ENCODE data around the gene CHRNA7. TPM values are rescaled to one million over a fixed set of nuclear protein-coding genes. Genes with fewer than 3 reads are reported as not detected.
"Not testable (repeated sequence)": the region's sequence is repeated elsewhere in the genome, so short reads cannot be mapped to it uniquely, and the experiment has no call there.

The CHRNA7 gene
- total RNA-seq, 4 donors from 2014 or later: 0.20 to 10.2 (median 4.2) TPM

DNA sequence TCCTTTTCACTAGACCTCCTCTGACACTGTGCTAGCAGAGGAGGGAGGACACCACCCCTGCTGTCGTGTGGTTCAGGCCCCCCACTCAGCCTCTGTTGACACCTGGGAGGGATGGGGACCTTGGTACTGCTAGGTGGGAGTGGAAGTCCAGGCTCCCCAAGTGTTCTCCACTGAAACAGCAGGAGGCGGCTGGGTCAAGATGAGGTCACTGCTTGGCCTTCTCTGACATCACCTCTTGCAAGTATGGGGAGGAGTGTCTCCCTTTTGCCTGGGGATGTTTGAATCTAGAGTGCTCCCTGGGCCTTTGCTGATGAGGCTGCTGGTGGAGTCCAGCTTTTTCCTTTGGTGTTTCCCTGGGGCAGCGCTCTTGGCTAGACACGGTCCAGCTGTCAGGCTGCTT lies 101.5 kb downstream of the CHRNA7 start:
- Histone ChIP-seq H3K4me3 (no peak overlapping the region), H3K36me3 (no peaks in the 10 kb centered on the region), H3K9me3 (no peaks in the 10 kb centered on the region), H3K4me1 (no peaks in the 10 kb centered on the region), H3K27ac (no peak overlapping the region), H3K27me3 (no peaks in the 10 kb centered on the region)
- 94 to 100% methylated on average over 1 to 4 of the region's 4 CpGs for WGBS, 2 donors (ENCODE audit: low coverage in 1 of 2)
- in situ Hi-C loops (cut with MboI; ENCODE audit: low pct_ligation_motif_present in 1 of 4, low pct_unique_long_range_greater_than_20kb in 1 of 4, low sequenced_read_pairs in 3 of 4): loop anchor here in 1 of 4 donors (10.0 kb wide), 1 partner anchor 57 kb away; no protein-coding TSS in a partner anchor
- DNase-seq: no peak
- TF ChIP-seq POLR2AphosphoS5 (IDR thresholded peaks at IDR 0.05): no peak
- TF ChIP-seq, protein P1, sequence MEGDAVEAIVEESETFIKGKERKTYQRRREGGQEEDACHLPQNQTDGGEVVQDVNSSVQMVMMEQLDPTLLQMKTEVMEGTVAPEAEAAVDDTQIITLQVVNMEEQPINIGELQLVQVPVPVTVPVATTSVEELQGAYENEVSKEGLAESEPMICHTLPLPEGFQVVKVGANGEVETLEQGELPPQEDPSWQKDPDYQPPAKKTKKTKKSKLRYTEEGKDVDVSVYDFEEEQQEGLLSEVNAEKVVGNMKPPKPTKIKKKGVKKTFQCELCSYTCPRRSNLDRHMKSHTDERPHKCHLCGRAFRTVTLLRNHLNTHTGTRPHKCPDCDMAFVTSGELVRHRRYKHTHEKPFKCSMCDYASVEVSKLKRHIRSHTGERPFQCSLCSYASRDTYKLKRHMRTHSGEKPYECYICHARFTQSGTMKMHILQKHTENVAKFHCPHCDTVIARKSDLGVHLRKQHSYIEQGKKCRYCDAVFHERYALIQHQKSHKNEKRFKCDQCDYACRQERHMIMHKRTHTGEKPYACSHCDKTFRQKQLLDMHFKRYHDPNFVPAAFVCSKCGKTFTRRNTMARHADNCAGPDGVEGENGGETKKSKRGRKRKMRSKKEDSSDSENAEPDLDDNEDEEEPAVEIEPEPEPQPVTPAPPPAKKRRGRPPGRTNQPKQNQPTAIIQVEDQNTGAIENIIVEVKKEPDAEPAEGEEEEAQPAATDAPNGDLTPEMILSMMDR (IDR thresholded peaks at IDR 0.05): no peak
- intact Hi-C loops (cut with DNase I; ENCODE audit: low total_unique reads): no loop called here

DNA sequence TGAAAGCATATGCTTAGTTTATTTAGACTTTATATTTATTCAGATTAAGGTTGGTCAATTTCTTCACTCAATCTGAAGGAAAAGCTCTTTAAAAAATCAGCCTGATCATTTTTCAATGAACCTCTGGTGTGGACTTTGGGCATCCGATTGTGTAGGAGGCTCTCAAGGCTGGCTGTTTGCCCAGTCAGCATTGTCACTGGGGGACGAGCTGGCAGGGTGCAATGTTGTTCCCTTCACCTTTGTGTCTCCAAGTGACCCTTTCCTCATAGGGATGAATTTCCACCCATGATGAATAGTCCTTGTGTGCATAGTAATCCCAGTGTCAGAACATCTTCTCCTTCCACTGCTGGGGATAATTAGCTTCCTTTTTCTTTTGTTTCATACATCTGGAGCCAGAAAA lies 102.5 kb downstream of the CHRNA7 start:
- TF ChIP-seq, protein P1 (IDR thresholded peaks at IDR 0.05): no peak
- no peak for TF ChIP-seq EP300 (IDR thresholded peaks at IDR 0.05; ENCODE audit: low read depth)
- TF ChIP-seq POLR2AphosphoS5 (IDR thresholded peaks at IDR 0.05): no peak
- TF ChIP-seq POLR2A (IDR thresholded peaks at IDR 0.05): no peak
- H3K27me3 ChIP-seq: no peaks in the 10 kb centered on the region
- intact Hi-C loops (cut with DNase I; ENCODE audit: low total_unique reads) (no loop called here), in situ Hi-C loops (cut with MboI; ENCODE audit: low pct_ligation_motif_present in 1 of 4, low pct_unique_long_range_greater_than_20kb in 1 of 4, low sequenced_read_pairs in 3 of 4) (loop anchor here in 1 of 4 donors (10.0 kb wide), 1 partner anchor 58 kb away; no protein-coding TSS in a partner anchor)
- WGBS, 2 donors (ENCODE audit: low coverage in 1 of 2): 63% methylated on average over 2 of the region's 2 CpGs; no CpG with 5 or more reads in 1 of the 2 donors
- no peak for DNase-seq
- H3K27ac ChIP-seq: no peak overlapping the region
- H3K36me3 ChIP-seq: no peaks in the 10 kb centered on the region
- no peaks in the 10 kb centered on the region for H3K9me3 ChIP-seq
- H3K4me3 ChIP-seq: no peak overlapping the region
- H3K4me1 ChIP-seq: no peaks in the 10 kb centered on the region

DNA sequence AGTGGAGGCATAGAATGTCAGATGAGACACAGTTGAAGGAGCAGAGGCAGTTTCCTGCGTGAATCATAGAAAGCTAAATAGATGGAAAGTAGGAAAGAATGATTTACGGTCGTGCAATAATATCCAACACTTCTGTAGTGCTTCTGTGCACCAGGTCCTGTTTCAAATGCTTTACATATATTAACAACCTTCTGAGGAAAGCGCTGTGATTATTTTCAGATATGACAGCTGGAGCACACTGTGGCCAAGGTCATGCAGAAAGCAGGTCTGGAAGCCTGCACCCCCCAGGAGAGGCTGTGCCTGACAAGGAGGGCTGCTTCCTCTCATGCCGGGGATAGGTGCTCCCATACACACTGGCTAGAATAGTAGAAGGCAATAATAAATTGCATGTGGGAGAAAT lies 104.5 kb downstream of the CHRNA7 start:
- intact Hi-C loops (cut with DNase I; ENCODE audit: low total_unique reads) (no loop called here), in situ Hi-C loops (cut with MboI; ENCODE audit: low pct_ligation_motif_present in 1 of 4, low pct_unique_long_range_greater_than_20kb in 1 of 4, low sequenced_read_pairs in 3 of 4) (loop anchor here in 1 of 4 donors (10.0 kb wide), 1 partner anchor 60 kb away; no protein-coding TSS in a partner anchor)
- Histone ChIP-seq H3K27ac (no peak overlapping the region), H3K9me3 (no peaks in the 10 kb centered on the region), H3K4me3 (no peak overlapping the region), H3K36me3 (no peaks in the 10 kb centered on the region), H3K27me3 (no peaks in the 10 kb centered on the region), H3K4me1 (no peaks in the 10 kb centered on the region)
- TF ChIP-seq, protein P1 (IDR thresholded peaks at IDR 0.05): no peak
- TF ChIP-seq POLR2AphosphoS5 (IDR thresholded peaks at IDR 0.05) (no peak), EP300 (IDR thresholded peaks at IDR 0.05; ENCODE audit: low read depth) (no peak), POLR2A (IDR thresholded peaks at IDR 0.05) (no peak)
- 63 to 83% methylated on average over 1 to 5 of the region's 5 CpGs for WGBS, 2 donors (ENCODE audit: low coverage in 1 of 2)
- DNase-seq: no peak

DNA sequence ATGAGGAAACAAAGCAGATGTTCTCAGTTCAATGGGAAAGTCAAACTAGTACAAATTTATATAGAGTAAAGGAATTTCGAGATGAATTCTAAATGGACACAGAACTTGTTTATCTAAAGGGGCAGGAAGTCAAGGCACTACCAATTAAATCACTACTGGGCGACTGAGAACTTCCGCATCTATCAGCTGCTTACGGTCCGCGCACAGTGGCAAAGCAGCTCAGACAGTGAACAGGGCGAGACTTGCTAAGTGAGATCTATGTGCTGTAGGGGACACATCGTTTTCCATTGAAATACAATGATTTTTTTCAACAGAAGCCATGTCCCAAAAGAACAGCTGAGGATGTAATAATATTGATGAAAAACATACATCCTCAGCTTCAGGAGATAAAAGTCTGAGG lies 105.0 kb downstream of the CHRNA7 start:
- no peak overlapping the region for H3K27ac ChIP-seq
- no peak overlapping the region for H3K4me3 ChIP-seq
- no peaks in the 10 kb centered on the region for H3K36me3 ChIP-seq
- in situ Hi-C loops (cut with MboI; ENCODE audit: low pct_ligation_motif_present in 1 of 4, low pct_unique_long_range_greater_than_20kb in 1 of 4, low sequenced_read_pairs in 3 of 4) (loop anchor here in 1 of 4 donors (10.0 kb wide), 1 partner anchor 61 kb away; no protein-coding TSS in a partner anchor), intact Hi-C loops (cut with DNase I; ENCODE audit: low total_unique reads) (no loop called here)
- DNase-seq: no peak
- no peaks in the 10 kb centered on the region for H3K27me3 ChIP-seq
- H3K9me3 ChIP-seq: no peaks in the 10 kb centered on the region
- WGBS, 2 donors (ENCODE audit: low coverage in 1 of 2): 55 to 75% methylated on average over 8 of the region's 8 CpGs
- H3K4me1 ChIP-seq: no peaks in the 10 kb centered on the region
- TF ChIP-seq POLR2AphosphoS5 (IDR thresholded peaks at IDR 0.05) (no peak), POLR2A (IDR thresholded peaks at IDR 0.05) (no peak), EP300 (IDR thresholded peaks at IDR 0.05; ENCODE audit: low read depth) (no peak)
- TF ChIP-seq, protein P1 (IDR thresholded peaks at IDR 0.05): no peak

DNA sequence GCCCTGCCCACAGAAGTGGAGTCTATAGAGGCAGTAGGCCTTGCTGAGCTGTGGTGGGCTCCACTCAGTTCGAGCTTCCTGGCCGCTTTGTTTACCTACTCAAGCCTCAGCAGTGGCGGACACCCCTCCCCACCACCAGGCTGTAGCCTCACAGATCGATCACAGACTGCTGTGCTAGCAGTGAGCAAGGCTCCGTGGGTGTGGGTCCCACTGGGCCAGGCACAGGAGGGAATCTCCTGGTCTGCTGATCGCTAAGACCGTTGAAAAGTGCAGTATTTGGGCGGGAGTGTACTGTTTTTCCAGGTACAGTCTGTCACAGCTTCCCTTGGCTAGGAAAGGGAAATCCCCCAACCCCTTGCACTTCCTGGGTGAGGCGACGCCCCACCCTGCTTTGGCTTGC lies 115.2 kb downstream of the CHRNA7 start:
- in situ Hi-C loops (cut with MboI; ENCODE audit: low pct_ligation_motif_present in 1 of 4, low pct_unique_long_range_greater_than_20kb in 1 of 4, low sequenced_read_pairs in 3 of 4): loop anchor here in 1 of 4 donors (5.0 kb wide), 1 partner anchor 48 kb away; no protein-coding TSS in a partner anchor
- WGBS, 2 donors (ENCODE audit: low coverage in 1 of 2): 75% methylated on average over 10 of the region's 10 CpGs; no CpG with 5 or more reads in 1 of the 2 donors

More for the DNA sequence above, 115.2 kb downstream of the CHRNA7 start:
- intact Hi-C loops (cut with DNase I; ENCODE audit: low total_unique reads): loop anchor here (10.0 kb wide), 1 partner anchor 1619 kb away; no protein-coding TSS in a partner anchor
- not testable (repeated sequence) for H3K27ac ChIP-seq, DNase-seq, H3K4me1 ChIP-seq, H3K36me3 ChIP-seq, H3K27me3 ChIP-seq, H3K4me3 ChIP-seq, H3K9me3 ChIP-seq
